H1 (cell line): Measurements from ENCODE around the gene UFC1. TPM values are rescaled to one million over a fixed set of nuclear protein-coding genes. Genes with fewer than 3 reads are reported as not detected.

Source experiments
- CTCF ChIA-PET: fragments of 300-600 bp; sonication (Branson Sonifier 250); formaldehyde crosslinking; loops from one replicate; lab custom pipeline; 2021; ENCODE audit not compliant: partially characterized antibody; lab: Charles Lee
- POLR2A ChIA-PET: fragments of 300-600 bp; sonication (Branson Sonifier 250); formaldehyde crosslinking; loops from one replicate; lab custom pipeline; 2021; ENCODE audit warnings: inconsistent platforms; ENCODE audit not compliant: partially characterized antibody; lab: Charles Lee
- DNase-seq, 2 experiments: peaks; one replicate each; pipeline versions ENCODE4 v3.0.0 to v3.0.0-alpha.2; 2010 to 2022; ENCODE audit warnings: low spot score in 2 of 2, low read depth in 1 of 2, mixed read lengths in 1 of 2
- FAIRE-seq: peaks from 2 replicates; lab custom pipeline; 2011; peaks lifted over from hg19 to GRCh38; lab: Jason Lieb, UNC
- H2AFZ ChIP-seq: 2 replicates; pipeline ENCODE4 v1.8.1; 2012; ENCODE audit warnings: low read length, inconsistent platforms
- H2AK5ac ChIP-seq: 2 replicates; pipeline ENCODE4 v1.6.1; 2013; ENCODE audit warnings: low read depth, low read length
- H2BK120ac ChIP-seq: replicated peaks from 2 replicates; pipeline ENCODE3; 2013; ENCODE audit warnings: low read depth, low read length, inconsistent platforms
- H2BK12ac ChIP-seq: 2 replicates; pipeline ENCODE4 v1.6.1; 2013; ENCODE audit warnings: low read depth, low read length
- H2BK15ac ChIP-seq: 2 replicates; pipeline ENCODE4 v1.6.1; 2013; ENCODE audit warnings: low read length
- H2BK20ac ChIP-seq: 2 replicates; pipeline ENCODE4 v1.6.1; 2013; ENCODE audit warnings: low read length
- H2BK5ac ChIP-seq: 2 replicates; pipeline ENCODE4 v1.6.1; 2013; ENCODE audit warnings: low read depth, low read length
- H3K14ac ChIP-seq: 2 replicates; pipeline ENCODE4 v1.6.1; 2013; ENCODE audit warnings: inconsistent platforms; ENCODE audit not compliant: insufficient read length
- H3K18ac ChIP-seq: 2 replicates; pipeline ENCODE4 v1.6.1; 2013; ENCODE audit warnings: low read length; ENCODE audit errors: extremely low read depth
- H3K23ac ChIP-seq: 2 replicates; pipeline ENCODE4 v1.6.1; 2013; ENCODE audit warnings: inconsistent platforms; ENCODE audit not compliant: insufficient read length
- H3K23me2 ChIP-seq: 2 replicates; pipeline ENCODE4 v1.6.1; 2013; ENCODE audit warnings: low read depth, low read length
- H3K27ac ChIP-seq: 2 replicates; pipeline ENCODE4 v1.6.1; 2011; ENCODE audit warnings: low read depth, low read length, inconsistent platforms
- H3K27me3 ChIP-seq, 4 experiments: replicated peaks in 1 of 4; 1 replicate in 1 of 4; 2 replicates in 3 of 4; pipeline versions ENCODE4 v1.6.1 to v1.8.1; 2011 to 2013; ENCODE audit warnings: low read length in 3 of 4, mild to moderate bottlenecking in 3 of 4, inconsistent platforms in 2 of 4, mixed read lengths in 2 of 4, moderate library complexity in 1 of 4; ENCODE audit not compliant: control insufficient read depth in 3 of 4, insufficient read depth in 3 of 4; ENCODE audit errors: extremely low read depth in 1 of 4
- H3K36me3 ChIP-seq, 4 experiments: 2 replicates each; pipeline versions ENCODE4 v1.6.1 to v1.8.1; 2011 to 2013; ENCODE audit warnings: mild to moderate bottlenecking in 4 of 4, low read length in 3 of 4, moderate library complexity in 2 of 4, control low read depth in 1 of 4, inconsistent platforms in 1 of 4; ENCODE audit not compliant: insufficient read depth in 4 of 4, control insufficient read depth in 2 of 4
- H3K4ac ChIP-seq: replicated peaks from 2 replicates; pipeline ENCODE3; 2013; ENCODE audit warnings: low read length, low read depth, mixed read lengths, inconsistent platforms; ENCODE audit not compliant: insufficient read length
- H3K4me1 ChIP-seq, 4 experiments: replicated peaks in 1 of 4; 1 replicate in 1 of 4; 2 replicates in 3 of 4; pipeline versions ENCODE4 v1.6.1 to v1.8.1; 2011 to 2013; ENCODE audit warnings: low read length in 3 of 4, inconsistent platforms in 2 of 4, mixed read lengths in 1 of 4; ENCODE audit not compliant: insufficient read depth in 4 of 4, control insufficient read depth in 3 of 4
- H3K4me2 ChIP-seq, 2 experiments: 2 replicates each; pipeline versions ENCODE4 v1.6.1 to v1.8.1; 2011 to 2013; ENCODE audit warnings: low read depth in 2 of 2, low read length in 2 of 2, control low read depth in 1 of 2, inconsistent platforms in 1 of 2, mild to moderate bottlenecking in 1 of 2; ENCODE audit not compliant: insufficient read depth in 1 of 2
- H3K4me3 ChIP-seq, 4 experiments: fragments of 200-600, 300-600 bp in 1 of 4; sonication (generic), shearing (Covaris generic), sonication (Bioruptor Twin) in 1 of 4; 2 replicates each; pipeline versions ENCODE4 v1.5.1 to v1.8.1; 2011 to 2016; ENCODE audit warnings: low read length in 4 of 4, low read depth in 3 of 4, control low read depth in 2 of 4, inconsistent platforms in 2 of 4, mild to moderate bottlenecking in 2 of 4, mixed read lengths in 1 of 4, moderate library complexity in 1 of 4; ENCODE audit not compliant: insufficient read depth in 2 of 4; ENCODE audit errors: extremely low read depth in 1 of 4
- H3K56ac ChIP-seq: replicated peaks from 2 replicates; pipeline ENCODE3; 2013; ENCODE audit warnings: low read depth, mild to moderate bottlenecking, mixed read lengths, low read length, inconsistent platforms; ENCODE audit not compliant: insufficient read length
- H3K79me1 ChIP-seq: 2 replicates; pipeline ENCODE4 v1.6.1; 2013; ENCODE audit warnings: low read depth, low read length, control low read depth
- H3K79me2 ChIP-seq, 2 experiments: 2 replicates each; pipeline versions ENCODE4 v1.6.1 to v1.8.1; 2012 to 2013; ENCODE audit warnings: low read length in 2 of 2, mild to moderate bottlenecking in 2 of 2, inconsistent platforms in 1 of 2; ENCODE audit not compliant: insufficient read depth in 2 of 2, control insufficient read depth in 1 of 2
- H3K9ac ChIP-seq, 4 experiments: replicated peaks in 1 of 4; 1 replicate in 1 of 4; 2 replicates in 3 of 4; pipeline versions ENCODE4 v1.6.1 to v1.8.1; 2011 to 2013; ENCODE audit warnings: low read depth in 3 of 4, low read length in 3 of 4, control low read depth in 2 of 4, mild to moderate bottlenecking in 2 of 4, moderate library complexity in 2 of 4, inconsistent platforms in 1 of 4; ENCODE audit errors: extremely low read depth in 1 of 4
- H3K9me3 ChIP-seq, 2 experiments: 2 replicates each; pipeline versions ENCODE4 v1.6.1 to v1.8.1; 2012 to 2013; ENCODE audit warnings: mild to moderate bottlenecking in 2 of 2, moderate library complexity in 2 of 2, control low read depth in 1 of 2, inconsistent platforms in 1 of 2, low read depth in 1 of 2, low read length in 1 of 2, mixed read lengths in 1 of 2; ENCODE audit not compliant: insufficient read depth in 2 of 2
- H4K20me1 ChIP-seq, 2 experiments: replicated peaks in 1 of 2; 2 replicates each; pipeline versions ENCODE3 to v1.8.1; 2011 to 2013; ENCODE audit warnings: inconsistent platforms in 2 of 2, low read length in 2 of 2, mild to moderate bottlenecking in 1 of 2; ENCODE audit not compliant: insufficient read depth in 2 of 2, control insufficient read depth in 1 of 2
- H4K5ac ChIP-seq: 2 replicates; pipeline ENCODE4 v1.6.1; 2013; ENCODE audit warnings: low read length, low read depth, mixed read lengths, inconsistent platforms; ENCODE audit not compliant: insufficient read length
- H4K8ac ChIP-seq: 2 replicates; pipeline ENCODE4 v1.8.0; 2013; ENCODE audit warnings: mild to moderate bottlenecking, moderate library complexity, low read length, inconsistent platforms; ENCODE audit not compliant: insufficient read depth; ENCODE audit errors: extremely low read depth
- H4K91ac ChIP-seq: replicated peaks from 2 replicates; pipeline ENCODE3; 2013; ENCODE audit warnings: low read length, mixed read lengths, inconsistent platforms; ENCODE audit not compliant: insufficient read length
- BRCA1 ChIP-seq: IDR thresholded peaks from 2 replicates; pipeline ENCODE4 v1.6.1; 2012; ENCODE audit warnings: low read depth, low read length, improper control_type of control experiment
- EGR1 ChIP-seq: IDR thresholded peaks from 2 replicates; pipeline ENCODE4 v1.6.1; 2011; ENCODE audit warnings: low read depth, low read length, borderline replicate concordance
- HDAC6 ChIP-seq: IDR thresholded peaks from one replicate; pipeline ENCODE4 v1.7.1; 2012; ENCODE audit warnings: low read depth, mild to moderate bottlenecking, inconsistent platforms, low read length, moderate library complexity
- NANOG ChIP-seq: IDR thresholded peaks from 2 replicates; pipeline ENCODE4 v1.6.1; 2011; ENCODE audit warnings: low read length, low read depth, mild to moderate bottlenecking, inconsistent platforms; ENCODE audit not compliant: insufficient read depth, poor library complexity, severe bottlenecking
- PHF8 ChIP-seq: fragments of 200-600 bp; sonication (generic); conservative IDR thresholded peaks from 2 replicates; pipeline ENCODE4 v1.7.1; 2012; ENCODE audit warnings: low read depth, mild to moderate bottlenecking, inconsistent platforms, low read length, moderate library complexity
- SAP30 ChIP-seq: fragments of 300-600 bp; sonication (generic); IDR thresholded peaks from 2 replicates; pipeline ENCODE4 v1.7.1; 2012; ENCODE audit warnings: low read length, moderate library complexity, mild to moderate bottlenecking, inconsistent platforms; ENCODE audit not compliant: insufficient read depth, insufficient replicate concordance
- SP1 ChIP-seq: IDR thresholded peaks from 2 replicates; pipeline ENCODE4 v1.6.1; 2011; ENCODE audit warnings: low read depth, low read length
- TAF1 ChIP-seq: IDR thresholded peaks from 2 replicates; pipeline ENCODE4 v1.6.1; 2011; ENCODE audit warnings: mild to moderate bottlenecking, low read depth, low read length
- WGBS, 2 experiments: shearing (Covaris generic) in 1 of 2; methylation state at CpG; one replicate each; pipeline versions ENCODE4 v1.1.6 to v1.1.7; 2013 to 2015; ENCODE audit warnings: low lambda C conversion rate in 2 of 2, mixed read lengths in 2 of 2, inconsistent platforms in 1 of 2, low coverage in 1 of 2, missing lambda C conversion rate in 1 of 2; ENCODE audit not compliant: insufficient replicate concordance in 2 of 2, insufficient coverage in 1 of 2, insufficient read length in 1 of 2; ENCODE audit errors: extremely low coverage in 1 of 2, missing lambda C conversion rate in 1 of 2; 5-methylcytosine and 5-hydroxymethylcytosine counted together
- polyA plus RNA-seq, 7 experiments: library from polyadenylated mRNA; depleted of rRNA in 3 of 7; stranded (reverse) in 5 of 7; unstranded in 2 of 7; fragments of >200 nt in 5 of 7; fragments of 200-250 nt in 2 of 7; gene quantifications; 1 replicate in 5 of 7; 2 replicates in 1 of 7; 4 replicates in 1 of 7; pipeline versions ENCODE4 v1.2.1 to v1.2.3, GENCODE V29; 2011 to 2013; ENCODE audit warnings: missing spikeins in 2 of 7, mixed read lengths in 2 of 7
- total RNA-seq: library from RNA; stranded (reverse); fragmentation: NEBNext Ultra II Directional; extraction: Animal tissue kit (Norgen Biotek cat#: 25700); gene quantifications from 2 replicates; pipeline ENCODE4 v1.2.1, GENCODE V29; 2021

Gene UFC1
- total and polyA plus RNA-seq, 2 of the 8 experiments (the other 6 are each of a cell fraction or from before 2014, with no cell fraction given), result 67.8 to 102 TPM

GRCh38 chr1:161132410-161133219 is 21.2 kb upstream of the UFC1 start, which contains the start of gene DEDD:
DEDD (minus strand) TSS chr1:161132667; CDS start chr1:161124462, 8,205 bp downstream.
- peaks cover 9% of the 10 kb centered on the region for H3K79me1 ChIP-seq
- peak within 1 kb of the TSS; percentile 79 for H4K5ac ChIP-seq
- peak within 1 kb of the TSS; percentile 43 for H3K56ac ChIP-seq
- H3K4me1 ChIP-seq, result no peaks in the 10 kb centered on the region; a peak in 1 of 7 replicates
- H4K20me1 ChIP-seq, result peaks cover 2 to 4% of the 10 kb centered on the region in 2 experiments
- H3K18ac ChIP-seq, result peak within 1 kb of the TSS; percentile 55
- peaks cover 0 to 20% (median 5%) of the 10 kb centered on the region in 4 experiments; a peak in 4 of 8 replicates for H3K36me3 ChIP-seq
- peak within 1 kb of the TSS; percentile 75 to 95 (median 84) for H3K9ac ChIP-seq
- CTCF ChIA-PET, result interaction anchor here (1.3 to 2.7 kb wide), 4 partner anchors 22 to 34 kb away, joined by 3 to 10 read pairs (median 6); partner anchors contain the start of genes PPOX and UFC1
- no peak within 1 kb of the TSS for H2BK20ac ChIP-seq
- POLR2A ChIA-PET, result interaction anchor here (0.6 to 9.6 kb wide), 25 partner anchors 9 to 221 kb away, joined by 3 to 130 read pairs (median 5); partner anchors contain the start of genes ADAMTS4, B4GALT3, F11R and KLHDC9
- peak within 1 kb of the TSS; percentile 61 for H4K91ac ChIP-seq
- 2% methylated on average over 49 of the region's 68 CpGs; no CpG with 5 or more reads in 1 of the 2 experiments for WGBS, 2 experiments
- no peak within 1 kb of the TSS for H3K23ac ChIP-seq
- peaks cover 9% of the 10 kb centered on the region for H3K23me2 ChIP-seq
- peak within 1 kb of the TSS; percentile 58 for H3K4ac ChIP-seq
- peak within 1 kb of the TSS; percentile 91; the same call in 1 of the 2 replicates for H2BK12ac ChIP-seq
- peak within 1 kb of the TSS; percentile 78 for H3K4me2 ChIP-seq
- no peak within 1 kb of the TSS for H2BK120ac ChIP-seq
- H2AFZ ChIP-seq, result peak within 1 kb of the TSS; percentile 51; the same call in 1 of the 2 replicates
- H3K14ac ChIP-seq, result peak within 1 kb of the TSS; percentile 23
- DNase-seq (peak; percentile 90 to 96), FAIRE-seq (no peak)
- H3K4me3 ChIP-seq, result peak within 1 kb of the TSS; percentile 71 to 97 (median 84)
- peak within 1 kb of the TSS; percentile 88 for H2BK5ac ChIP-seq
- peak within 1 kb of the TSS; percentile 95 for H3K27ac ChIP-seq
- H2BK15ac ChIP-seq, result 0 out of 2 replicates have a peak within 1 kb of the TSS, but pooled peaks have one; percentile 81
- H2AK5ac ChIP-seq, result no peak within 1 kb of the TSS
- H4K8ac ChIP-seq, result peak within 1 kb of the TSS; percentile 95
- H3K9me3 ChIP-seq, result no peaks in the 10 kb centered on the region
- H3K79me2 ChIP-seq, result peaks cover 0 to 49% of the 10 kb centered on the region in 2 experiments; a peak in 3 of 4 replicates
- H3K27me3 ChIP-seq, result no peaks in the 10 kb centered on the region
- TF ChIP-seq HDAC6 (no peak), EGR1 (peak; percentile 56), TAF1 (peak; percentile 76), SP1 (0 out of 2 replicates have a peak, but pooled peaks have one; percentile 60), BRCA1 (no peak), SAP30 (no peak), NANOG (peak; percentile 25), PHF8 (peak; percentile 76)
